GM18868 (cell line): Measurements from ENCODE around the gene AKIRIN2.

Source experiments
- ATAC-seq: cut with Tn5 transposase; IDR thresholded peaks from one replicate; pipeline ENCODE4 v1.9.1; 2021; ENCODE audit warnings: mild to moderate bottlenecking, moderate library complexity; ENCODE audit not compliant: unreplicated experiment

The AKIRIN2 gene

DNA sequence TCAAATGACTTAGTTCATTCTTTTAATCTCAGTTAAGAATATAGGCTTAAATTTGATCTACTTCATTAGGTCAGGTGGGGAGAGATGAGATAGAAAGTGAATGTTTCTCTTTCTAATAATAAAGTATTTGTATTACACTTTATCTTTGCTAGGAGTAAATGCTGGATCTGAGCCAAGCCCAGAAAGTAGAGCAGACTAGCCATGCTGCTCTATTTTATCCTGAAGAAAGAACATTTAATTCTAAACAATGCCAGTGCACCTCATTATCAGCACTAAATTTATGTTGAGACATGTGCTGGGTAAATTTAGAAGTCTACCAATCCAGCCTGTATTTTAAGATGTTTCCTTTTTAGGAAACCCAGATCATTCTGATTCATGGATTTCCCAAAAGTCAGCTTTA, 43.5 kb downstream of the AKIRIN2 start:
- no peak for ATAC-seq

GRCh38 chr6:87656857-87657256, 45.2 kb downstream of the AKIRIN2 start:
- no peak for ATAC-seq

DNA sequence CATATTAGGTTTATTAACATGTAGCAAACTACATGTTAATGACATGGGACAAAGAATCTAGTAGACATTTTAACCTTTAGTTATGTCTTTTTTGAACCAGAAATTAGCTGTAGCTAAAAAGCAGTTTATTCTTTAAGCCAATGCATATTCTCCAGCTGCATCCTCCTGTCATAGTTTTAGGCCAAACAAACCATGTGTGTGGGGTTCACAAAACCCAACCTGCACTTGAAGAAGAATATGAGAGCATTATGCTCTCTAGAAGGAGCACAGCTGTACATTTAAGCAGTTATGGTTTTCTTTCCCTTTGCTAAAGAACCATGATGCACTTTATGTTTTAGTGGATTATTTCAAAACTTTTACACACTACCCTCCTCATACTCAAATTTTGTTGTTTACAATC, 46.2 kb downstream of the AKIRIN2 start:
- no peak for ATAC-seq

GRCh38 chr6:87654875-87655454, 47.1 kb downstream of the AKIRIN2 start:
- no peak for ATAC-seq

DNA sequence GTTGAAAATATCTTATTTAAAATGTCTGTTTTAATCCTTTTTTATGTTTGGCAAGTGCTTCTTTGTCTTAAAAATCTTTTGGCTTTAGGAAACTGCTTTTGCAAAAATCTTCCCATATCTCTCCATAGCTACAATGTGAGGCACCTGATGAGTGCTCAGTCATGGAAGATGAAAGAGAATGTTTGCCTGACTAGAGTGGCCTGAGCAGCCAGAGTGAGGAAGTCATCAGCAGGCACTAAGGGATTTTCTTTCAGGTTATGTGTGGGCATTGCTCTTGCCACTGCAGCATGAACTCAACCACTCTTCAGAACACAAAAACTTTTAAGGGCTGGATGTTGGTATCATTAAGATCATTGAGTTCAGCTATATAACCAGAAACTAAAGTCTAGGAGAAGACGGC, 47.9 kb downstream of the AKIRIN2 start:
- ATAC-seq: no peak

DNA sequence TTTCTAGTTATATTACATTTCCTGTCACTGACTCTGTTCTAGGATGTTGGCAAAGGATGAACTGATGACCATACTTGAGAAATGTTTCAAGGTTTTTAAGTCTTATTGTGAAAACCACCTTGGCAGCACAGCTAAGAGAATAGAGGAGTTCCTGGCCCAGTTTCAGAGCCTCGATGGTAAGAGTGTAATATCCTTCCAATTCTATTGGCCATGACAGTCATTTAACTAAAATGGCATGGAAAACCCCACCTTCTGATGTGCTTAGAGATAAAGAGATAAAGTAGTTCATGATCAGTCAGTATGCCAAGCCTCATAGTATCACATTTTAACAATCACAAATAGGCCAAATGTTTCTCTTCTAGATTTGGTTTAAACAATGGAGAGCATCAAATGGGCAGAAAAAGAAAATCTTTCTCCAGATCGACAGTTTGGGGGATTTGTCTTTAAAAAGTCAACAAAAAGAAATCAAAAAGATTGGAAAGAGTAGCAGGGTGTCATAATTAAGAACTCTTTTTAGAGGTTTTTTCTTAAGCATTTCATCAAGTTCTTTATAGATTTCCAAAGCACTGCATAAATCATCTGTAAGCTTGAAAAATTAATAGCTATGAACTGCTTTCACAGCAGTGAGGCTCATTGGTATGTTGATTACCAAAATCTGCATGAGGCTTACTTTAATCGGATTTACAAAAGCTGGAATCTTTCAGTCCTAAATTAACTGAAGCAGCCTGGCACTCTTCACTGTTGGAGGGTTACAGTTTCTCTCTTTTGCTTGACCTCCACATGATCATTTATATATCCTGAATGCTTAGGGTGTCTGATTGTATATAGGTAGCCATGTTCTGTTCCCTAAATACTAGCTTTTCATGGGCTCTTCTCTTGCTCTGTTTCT, 48.7 kb downstream of the AKIRIN2 start:
- ATAC-seq: peak; percentile 65

GRCh38 chr6:87645080-87645479, 57.0 kb downstream of the AKIRIN2 start:
- ATAC-seq: peak; percentile 66

DNA sequence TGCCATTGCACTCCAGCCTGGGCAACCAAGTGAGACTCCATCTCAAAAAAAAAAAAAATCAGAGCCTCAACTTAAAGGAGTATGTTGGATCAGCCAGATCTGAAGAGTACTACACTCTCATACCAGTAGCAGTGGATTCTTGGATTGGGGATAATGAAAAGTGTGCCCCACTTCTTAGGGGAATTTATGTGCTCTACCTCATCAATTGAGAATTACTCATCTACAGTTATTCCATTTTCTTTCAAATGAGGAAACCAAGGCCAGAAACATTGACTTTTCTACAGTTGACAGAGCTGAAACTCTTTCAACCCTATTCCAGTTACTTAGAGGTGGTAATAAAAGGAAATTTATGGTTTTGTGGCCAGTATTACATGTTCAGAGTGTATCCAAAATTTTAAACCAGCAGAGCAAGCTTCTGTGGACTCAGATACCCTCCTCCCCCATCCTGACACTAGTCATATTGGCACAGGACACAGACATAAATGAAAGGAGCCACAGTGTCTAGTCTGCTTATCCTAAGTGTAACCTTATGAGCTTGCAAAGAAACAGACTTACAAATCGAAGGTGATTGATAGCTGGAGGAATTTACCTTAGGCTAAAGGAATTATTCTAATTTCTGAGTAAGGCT, 60.9 kb downstream of the AKIRIN2 start:
- no peak for ATAC-seq

GRCh38 chr6:87639373-87639772, 62.7 kb downstream of the AKIRIN2 start:
- ATAC-seq: no peak

- no peak for ATAC-seq
Observed at GRCh38 chr6:87637106-87637505, 64.9 kb downstream of the AKIRIN2 start.

DNA sequence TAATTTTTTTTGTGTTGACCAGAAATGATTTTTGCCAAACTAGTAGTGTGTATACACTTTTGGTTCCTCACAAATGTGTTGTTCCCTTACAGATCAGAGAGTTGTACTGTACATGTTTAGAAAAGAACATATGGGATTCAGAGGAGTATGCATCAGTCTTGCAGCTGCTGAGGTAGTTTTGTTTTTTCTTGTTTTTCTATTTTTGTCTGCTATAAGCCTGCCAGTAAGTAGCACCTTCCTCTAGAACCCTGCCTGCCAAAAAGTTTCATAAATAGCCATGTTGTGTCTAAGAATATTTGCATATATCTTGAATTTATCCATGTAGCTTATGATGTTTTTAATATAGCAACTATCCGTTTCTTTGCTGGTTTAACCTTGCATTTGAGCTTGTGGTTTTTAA, 65.7 kb downstream of the AKIRIN2 start:
- ATAC-seq: no peak

DNA sequence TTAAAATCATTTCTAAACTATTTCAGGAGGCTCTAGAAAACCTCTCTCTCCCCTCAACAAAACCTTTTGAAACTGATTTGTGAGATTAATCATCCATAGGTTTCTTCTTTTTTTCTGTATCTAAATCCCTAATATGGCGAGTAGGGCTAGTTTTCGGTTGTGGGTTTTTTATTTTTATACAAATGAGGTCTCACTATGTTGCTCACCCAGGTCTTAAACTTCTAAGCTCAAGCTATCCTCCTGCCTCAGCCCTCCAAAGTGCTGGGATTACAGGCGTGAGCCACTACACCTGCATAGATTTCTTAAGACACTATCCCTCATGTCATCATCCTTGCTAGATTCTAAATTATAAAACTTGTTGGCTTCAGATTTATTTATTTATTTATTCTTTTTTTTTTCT, 68.2 kb downstream of the AKIRIN2 start:
- ATAC-seq: no peak

DNA sequence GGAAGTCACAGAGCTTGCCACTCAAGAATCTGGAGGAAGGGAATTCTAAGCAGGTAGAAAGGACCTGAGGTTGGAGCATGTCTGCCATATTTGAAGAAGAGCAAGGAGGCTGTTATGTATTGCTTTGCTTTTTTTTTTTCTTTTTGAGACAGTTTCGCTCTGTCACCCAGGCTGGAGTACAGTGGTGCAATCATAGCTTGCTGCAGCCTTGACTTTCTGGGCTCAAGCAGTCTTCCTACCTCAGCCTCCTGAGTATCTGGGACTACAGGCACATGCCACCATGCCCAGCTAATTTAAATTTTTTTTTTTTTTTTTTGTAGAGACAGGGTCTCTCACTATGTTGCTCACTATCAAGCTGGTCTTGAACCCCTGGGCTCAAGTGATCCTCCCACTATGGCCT, 71.3 kb downstream of the AKIRIN2 start:
- no peak for ATAC-seq

DNA sequence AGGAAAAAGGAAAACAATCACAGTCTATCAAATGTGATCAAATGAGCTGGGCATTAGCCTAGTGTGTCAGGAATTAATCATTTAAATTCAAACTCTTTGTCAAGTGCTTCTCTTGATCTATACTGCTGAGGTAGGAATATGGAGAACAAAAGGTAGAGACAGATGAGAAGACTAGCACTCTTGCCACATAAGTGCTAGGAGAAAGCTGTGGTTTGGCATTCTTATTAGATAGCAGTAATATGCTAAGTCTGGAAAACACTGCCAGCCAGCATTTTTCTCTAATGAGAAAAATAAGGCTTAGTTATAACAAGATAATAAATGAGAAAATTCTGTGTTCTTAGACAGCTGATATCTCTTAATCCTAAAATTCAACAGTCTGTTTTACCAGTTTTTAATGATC, 73.2 kb downstream of the AKIRIN2 start:
- ATAC-seq: no peak

DNA sequence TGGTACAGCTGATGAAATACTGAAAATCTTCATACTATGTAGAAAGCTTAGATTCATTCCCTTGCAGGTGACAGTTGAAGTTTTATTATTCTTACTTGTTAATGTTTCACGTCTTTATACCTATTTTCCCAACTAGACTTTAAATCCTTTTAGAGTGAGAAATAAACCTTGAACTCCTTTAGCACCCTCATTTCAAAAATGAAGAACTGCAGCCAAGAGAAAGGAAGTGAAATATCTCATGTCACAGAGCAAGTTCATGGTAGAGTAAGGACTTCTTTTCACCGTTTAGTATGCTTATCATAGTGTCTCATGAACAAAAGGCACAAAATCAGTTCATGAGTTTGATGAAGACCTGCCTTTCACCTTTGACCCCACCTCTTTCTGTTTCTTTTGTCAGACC, 73.6 kb downstream of the AKIRIN2 start:
- no peak for ATAC-seq
